ENCODE data around the gene RASSF4.

- TF ChIP-seq POLR2A (IDR thresholded peaks at IDR 0.05) (no peak), CTCF (IDR thresholded peaks at IDR 0.05) (no peak)
Measured at GRCh38 chr10:44947371-44948152, 12.0 kb upstream of the RASSF4 start.

All from body of pancreas (tissue), 4 donors.